Stimulated activated CD8-positive, alpha-beta memory T cell treated with anti-CD3 and anti-CD28 coated beads, Interleukin-12 subunit alpha, Interleukin-12 subunit beta, amount 100 ng/mL, for 4 hours (primary cell): ENCODE data around the gene MYL12A.
A peak's percentile ranks its signal among the peaks of the same experiment; 100 is the strongest.

Source experiments
- DNase-seq: peaks from one replicate; pipeline ENCODE4 v3.0.0-alpha.2; 2020; ENCODE audit warnings: low read depth

Gene MYL12A

GRCh38 chr18:3225588-3225987, 22.0 kb upstream of the MYL12A start:
- DNase-seq, result no peak

GRCh38 chr18:3226048-3226447, 21.6 kb upstream of the MYL12A start:
- DNase-seq, result no peak

GRCh38 chr18:3230401-3231334, 16.9 kb upstream of the MYL12A start:
- DNase-seq, result no peak

- DNase-seq, result no peak
These were observed 14.6 kb upstream of the MYL12A start for GRCh38 chr18:3233004-3233403.

- DNase-seq, result no peak
These were observed 14.0 kb upstream of the MYL12A start for GRCh38 chr18:3233433-3234168.

GRCh38 chr18:3234457-3234856, 13.1 kb upstream of the MYL12A start:
- DNase-seq, result no peak

GRCh38 chr18:3235846-3236245, 11.8 kb upstream of the MYL12A start:
- no peak for DNase-seq

GRCh38 chr18:3236470-3236869, 11.1 kb upstream of the MYL12A start:
- DNase-seq, result no peak

- no peak for DNase-seq
These were observed 8.9 kb upstream of the MYL12A start for GRCh38 chr18:3238742-3239141.

- DNase-seq, result no peak
These were observed 2.4 kb upstream of the MYL12A start for GRCh38 chr18:3245185-3245564.

GRCh38 chr18:3245853-3246634, 1.6 kb upstream of the MYL12A start:
- DNase-seq, result peak; percentile 62

- DNase-seq, result no peak
These were observed 864 bp upstream of the MYL12A start for GRCh38 chr18:3246635-3247239.

GRCh38 chr18:3248062-3248657, 559 bp downstream of the MYL12A start:
- no peak for DNase-seq

- DNase-seq, result no peak
These were observed 1.2 kb downstream of the MYL12A start for GRCh38 chr18:3248658-3249359.

GRCh38 chr18:3250237-3251107, 2.9 kb downstream of the MYL12A start:
- no peak for DNase-seq

- DNase-seq, result no peak
These were observed 3.8 kb downstream of the MYL12A start for GRCh38 chr18:3251249-3251962.

GRCh38 chr18:3251963-3252277, 4.3 kb downstream of the MYL12A start:
- DNase-seq, result no peak

GRCh38 chr18:3252843-3253242, 5.2 kb downstream of the MYL12A start:
- no peak for DNase-seq

- DNase-seq, result no peak
These were observed 7.1 kb downstream of the MYL12A start for GRCh38 chr18:3254725-3255124.
